Measurements from ENCODE around the gene SURF1. TPM values are rescaled to one million over a fixed set of nuclear protein-coding genes. Genes with fewer than 3 reads are reported as not detected.

The SURF1 gene
- total and polyA plus RNA-seq, 10 of the 15 experiments (the other 5 are each of a cell fraction or from before 2014, with no cell fraction given): 17.9 to 46.4 (median 29.6) TPM

DNA sequence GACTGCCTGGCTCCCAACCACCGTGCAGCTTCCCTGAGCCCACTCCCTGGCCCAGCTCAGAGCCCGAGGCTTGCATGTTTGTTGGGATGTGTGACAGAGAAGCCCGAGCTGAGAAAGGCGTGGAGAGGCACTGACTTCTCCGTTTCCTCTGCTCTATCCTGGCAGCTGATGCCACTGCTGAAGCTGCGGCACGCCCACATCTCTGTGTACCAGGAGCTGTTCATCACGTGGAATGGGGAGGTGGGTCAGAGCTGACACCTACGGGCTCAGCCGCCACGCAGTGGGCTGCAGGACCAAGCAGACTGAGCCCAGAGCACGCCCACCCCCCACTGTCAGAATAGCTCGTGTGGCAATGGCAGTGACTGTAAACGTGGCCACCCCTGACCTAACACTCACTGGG, 29.2 kb upstream of the SURF1 start:
- Histone ChIP-seq H3K27me3 (replicated peaks in 1 of 2; ENCODE audit: control insufficient read depth in 2 of 2, insufficient read depth in 2 of 2, low read length in 1 of 2) (no peaks in the 10 kb centered on the region), H2AFZ (ENCODE audit: control insufficient read depth, low read depth, low read length) (no peak overlapping the region), H3K4me1 (ENCODE audit: control insufficient read depth, insufficient read depth, low read length) (no peaks in the 10 kb centered on the region), H3K4me3 (no peak overlapping the region), H4K20me1 (ENCODE audit: control insufficient read depth, insufficient read depth) (no peaks in the 10 kb centered on the region), H3K36me3 (ENCODE audit: control insufficient read depth in 2 of 2, insufficient read depth in 2 of 2, low read length in 1 of 2) (no peaks in the 10 kb centered on the region), H3K4me2 (ENCODE audit: control insufficient read depth, insufficient read depth) (no peak overlapping the region), H3K27ac (ENCODE audit: control insufficient read depth, insufficient read depth) (no peak overlapping the region), H3K9me3 (replicated peaks; ENCODE audit: control insufficient read depth, insufficient read depth, low read length) (no peaks in the 10 kb centered on the region), H3K79me2 (ENCODE audit: control insufficient read depth, insufficient read depth, low read length) (no peaks in the 10 kb centered on the region), H3K9ac (ENCODE audit: control insufficient read depth, insufficient read depth, low read length) (no peak overlapping the region)
- intact Hi-C loops (cut with micrococcal nuclease; ENCODE audit: unreplicated experiment) (no loop called here), in situ Hi-C loops (cut with MboI) (no loop called here)
- BruUV-seq (replicated peaks): no TSS peak
- CTCF ChIA-PET: no interaction called here
- RAD21 ChIA-PET (ENCODE audit: unreplicated experiment): no interaction called here
- DNase-seq (ENCODE audit: low read depth, low spot score) (no peak), FAIRE-seq (no peak), ATAC-seq (no peak)
- no peak for TF ChIP-seq NFYA (IDR thresholded peaks at IDR 0.05; ENCODE audit: borderline replicate concordance, low read depth, low read length)
- no peak for TF ChIP-seq WRNIP1 (IDR thresholded peaks at IDR 0.05; ENCODE audit: borderline replicate concordance, low read depth, low read length)
- TF ChIP-seq BMI1 (IDR thresholded peaks at IDR 0.05; ENCODE audit: borderline replicate concordance): no peak
- no peak for TF ChIP-seq SP1 (IDR thresholded peaks at IDR 0.05; ENCODE audit: low read depth, low read length)
- TF ChIP-seq SPI1 (IDR thresholded peaks at IDR 0.05; ENCODE audit: borderline replicate concordance, insufficient read depth, low read depth, low read length): no peak
- no peak for TF ChIP-seq GATAD2B (conservative IDR thresholded peaks at IDR 0.05; ENCODE audit: low read depth)
- no peak for TF ChIP-seq IRF4 (IDR thresholded peaks at IDR 0.05; ENCODE audit: low read depth, low read length)
- TF ChIP-seq, protein P1, sequence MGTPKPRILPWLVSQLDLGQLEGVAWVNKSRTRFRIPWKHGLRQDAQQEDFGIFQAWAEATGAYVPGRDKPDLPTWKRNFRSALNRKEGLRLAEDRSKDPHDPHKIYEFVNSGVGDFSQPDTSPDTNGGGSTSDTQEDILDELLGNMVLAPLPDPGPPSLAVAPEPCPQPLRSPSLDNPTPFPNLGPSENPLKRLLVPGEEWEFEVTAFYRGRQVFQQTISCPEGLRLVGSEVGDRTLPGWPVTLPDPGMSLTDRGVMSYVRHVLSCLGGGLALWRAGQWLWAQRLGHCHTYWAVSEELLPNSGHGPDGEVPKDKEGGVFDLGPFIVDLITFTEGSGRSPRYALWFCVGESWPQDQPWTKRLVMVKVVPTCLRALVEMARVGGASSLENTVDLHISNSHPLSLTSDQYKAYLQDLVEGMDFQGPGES (IDR thresholded peaks at IDR 0.05): no peak
- SMC1A ChIA-PET (ENCODE audit: uncharacterized antibody, unreplicated experiment): no interaction called here
- 34% methylated on average over 14 of the region's 14 CpGs for WGBS (ENCODE audit: insufficient coverage, insufficient replicate concordance, low lambda C conversion rate, missing lambda C conversion rate)
- POLR2A ChIA-PET: no interaction called here
